K562 (cell line): ENCODE results near the gene LDB2.

Source experiments
- CTCF ChIP-seq, 3 experiments: IDR thresholded peaks in 2 of 3; conservative IDR thresholded peaks in 1 of 3; 2 replicates each; pipeline ENCODE4 v1.5.1; 2011 to 2012; ENCODE audit warnings: low read length in 3 of 3, mild to moderate bottlenecking in 3 of 3, control low read depth in 2 of 3, improper control_type of control experiment in 1 of 3, inconsistent platforms in 1 of 3, low read depth in 1 of 3, mixed read lengths in 1 of 3, moderate library complexity in 1 of 3; ENCODE audit not compliant: insufficient read depth in 2 of 3
- SP1 ChIP-seq: sonication (generic); formaldehyde crosslinking; IDR thresholded peaks from 2 replicates; pipeline ENCODE4 v1.8.1; 2022; ENCODE audit warnings: mild to moderate bottlenecking, missing genetic modification reagents

- no peak for TF ChIP-seq SP1 (CRISPR knock-in tag)
- no peak for TF ChIP-seq CTCF (IDR thresholded peaks at IDR 0.05 in 2 of 3, conservative IDR thresholded peaks at IDR 0.05 in 1 of 3; ENCODE audit: insufficient read depth in 2 of 3, low read depth in 1 of 3, low read length in 3 of 3)
Observed at GRCh38 chr4:16636912-16637630, 261.4 kb downstream of the LDB2 start.
